Measurements from ENCODE around the gene DLL1. TPM values are rescaled to one million over a fixed set of nuclear protein-coding genes. Genes with fewer than 3 reads are reported as not detected.

DLL1 gene
- total RNA-seq, 1 donor from 2014 or later = 10.7 TPM

- DNase-seq (ENCODE audit: extremely low read depth, low read depth, low spot score) = no peak
Measured at GRCh38 chr6:170296423-170296745, 5.5 kb upstream of the DLL1 start.

- no peak for DNase-seq (ENCODE audit: extremely low read depth, low read depth, low spot score)
Measured at GRCh38 chr6:170295510-170296422, 4.9 kb upstream of the DLL1 start.

GRCh38 chr6:170294813-170295509 is 4.1 kb upstream of the DLL1 start:
- DNase-seq (ENCODE audit: extremely low read depth, low read depth, low spot score) = no peak

GRCh38 chr6:170294298-170294730 is 3.4 kb upstream of the DLL1 start:
- no peak for DNase-seq (ENCODE audit: extremely low read depth, low read depth, low spot score)

GRCh38 chr6:170293341-170294231 is 2.7 kb upstream of the DLL1 start:
- DNase-seq (ENCODE audit: extremely low read depth, low read depth, low spot score) = no peak

- DNase-seq (ENCODE audit: extremely low read depth, low read depth, low spot score) = no peak
Measured at GRCh38 chr6:170292407-170293158, 1.7 kb upstream of the DLL1 start.

- no peak for DNase-seq (ENCODE audit: extremely low read depth, low read depth, low spot score)
Measured at GRCh38 chr6:170292111-170292406, 1.2 kb upstream of the DLL1 start.

GRCh38 chr6:170291271-170292110 is 613 bp upstream of the DLL1 start:
- no peak for DNase-seq (ENCODE audit: extremely low read depth, low read depth, low spot score)

- no peak for DNase-seq (ENCODE audit: extremely low read depth, low read depth, low spot score)
Measured at GRCh38 chr6:170289951-170290295, 955 bp downstream of the DLL1 start.

GRCh38 chr6:170289180-170289931 is 1.5 kb downstream of the DLL1 start:
- no peak for DNase-seq (ENCODE audit: extremely low read depth, low read depth, low spot score)

- no peak for DNase-seq (ENCODE audit: extremely low read depth, low read depth, low spot score)
Measured at GRCh38 chr6:170288852-170289179, 2.1 kb downstream of the DLL1 start.

- no peak for DNase-seq (ENCODE audit: extremely low read depth, low read depth, low spot score)
Measured at GRCh38 chr6:170288091-170288631, 2.7 kb downstream of the DLL1 start.

GRCh38 chr6:170287371-170287876 is 3.5 kb downstream of the DLL1 start:
- DNase-seq (ENCODE audit: extremely low read depth, low read depth, low spot score) = no peak

GRCh38 chr6:170286934-170287265 is 4.0 kb downstream of the DLL1 start:
- DNase-seq (ENCODE audit: extremely low read depth, low read depth, low spot score) = no peak

- DNase-seq (ENCODE audit: extremely low read depth, low read depth, low spot score) = no peak
Measured at GRCh38 chr6:170286246-170286933, 4.5 kb downstream of the DLL1 start.

GRCh38 chr6:170285482-170285881 is 5.4 kb downstream of the DLL1 start:
- no peak for DNase-seq (ENCODE audit: extremely low read depth, low read depth, low spot score)

GRCh38 chr6:170284866-170285469 is 5.9 kb downstream of the DLL1 start:
- DNase-seq (ENCODE audit: extremely low read depth, low read depth, low spot score) = no peak
